HepG2 (cell line): Measurements from ENCODE around the gene LEFTY2. TPM values are rescaled to one million over a fixed set of nuclear protein-coding genes. Genes with fewer than 3 reads are reported as not detected.

ENCODE experiments used
- NFE2L1 ChIP-seq: sonication (generic); formaldehyde crosslinking; IDR thresholded peaks from 2 replicates; pipeline ENCODE4 v1.4.0; 2020; ENCODE audit warnings: missing genetic modification reagents, mild to moderate bottlenecking, borderline replicate concordance
- ZBTB39 ChIP-seq: sonication (generic); formaldehyde crosslinking; IDR thresholded peaks from 2 replicates; pipeline ENCODE4 v1.5.0; 2020; ENCODE audit warnings: missing genetic modification reagents
- ZNF646 ChIP-seq: sonication (generic); formaldehyde crosslinking; IDR thresholded peaks from 2 replicates; pipeline ENCODE4 v1.9.0; 2021; ENCODE audit warnings: mild to moderate bottlenecking, missing genetic modification reagents
- polyA plus RNA-seq, 8 experiments: library from polyadenylated mRNA; depleted of rRNA in 3 of 8; stranded (reverse) in 7 of 8; unstranded in 1 of 8; fragments of >200 nt; fragmentation: Illumina TruSeq in 4 of 8; extraction: Trizol in 4 of 8; gene quantifications; 2 replicates each; pipeline versions ENCODE4 v1.2.1 to v1.2.3, GENCODE V29; 2011 to 2016; ENCODE audit warnings: low read depth in 4 of 8, missing spikeins in 1 of 8, mixed read lengths in 1 of 8; ENCODE audit not compliant: insufficient read depth in 1 of 8
- total RNA-seq, 5 experiments: library from RNA; depleted of rRNA; stranded (reverse); fragments of >200 nt; fragmentation: Illumina TruSeq; extraction: Trizol; gene quantifications; 2 replicates each; pipeline ENCODE4 v1.2.3, GENCODE V29; 2016; ENCODE audit warnings: low read depth in 1 of 5

Gene LEFTY2
- total and polyA plus RNA-seq, 2 of the 13 experiments (the other 11 are each of a cell fraction or from before 2014, with no cell fraction given), result 0.13 to 0.33 TPM

DNA sequence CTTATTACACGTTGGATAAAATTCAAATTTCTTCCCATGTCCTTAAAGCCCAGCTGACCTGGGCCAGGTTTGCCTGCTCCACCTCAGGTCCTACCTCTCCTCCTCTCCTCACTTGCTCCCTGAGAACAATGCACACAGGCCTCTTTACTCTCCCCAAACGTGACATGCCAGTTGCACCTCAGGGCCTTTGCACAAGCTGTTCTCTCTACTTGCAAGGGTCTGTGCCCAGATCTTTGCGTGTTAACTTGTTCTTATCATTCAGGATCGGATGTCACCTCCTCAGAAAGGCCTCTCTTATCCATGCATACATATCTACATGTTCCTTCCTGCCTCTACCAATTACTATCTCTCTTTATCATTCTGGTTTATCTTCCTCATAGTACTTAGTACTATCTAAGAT is 37.4 kb downstream of the LEFTY2 start (continued):
- TF ChIP-seq NFE2L1 (CRISPR knock-in tag) (no peak), ZBTB39 (CRISPR knock-in tag) (no peak), ZNF646 (CRISPR knock-in tag) (no peak)
